ENCODE results near the gene GNB3. TPM values are rescaled to one million over a fixed set of nuclear protein-coding genes. Genes with fewer than 3 reads are reported as not detected.

GNB3 gene
- total RNA-seq, 1 experiment from 2014 or later = 20.7 TPM

DNA sequence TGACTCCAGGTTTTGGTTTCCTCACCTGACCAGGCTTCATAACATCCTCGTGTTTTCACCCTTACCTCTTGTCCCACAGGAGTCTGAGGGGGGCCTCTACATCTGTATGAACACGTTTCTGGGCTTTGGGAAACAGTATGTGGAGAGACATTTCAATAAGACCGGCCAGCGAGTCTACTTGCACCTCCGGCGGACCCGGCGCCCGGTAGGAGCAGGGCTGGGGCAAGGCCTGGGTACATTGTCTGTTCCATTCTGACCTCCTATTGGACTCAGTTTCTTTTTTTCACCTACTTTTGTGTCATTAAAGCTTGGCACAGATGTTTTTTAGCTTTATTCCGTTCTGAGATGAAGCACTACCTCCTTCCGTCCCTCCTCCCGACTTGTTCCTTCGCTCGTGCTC is 14.6 kb downstream of the GNB3 start:
- Histone ChIP-seq H3K4me1 (ENCODE audit: insufficient read depth, low read length, poor library complexity, severe bottlenecking) (peaks cover 12% of the 10 kb centered on the region), H3K27me3 (replicated peaks; ENCODE audit: insufficient read depth, low read depth, low read length, poor library complexity) (no peaks in the 10 kb centered on the region), H3K9me3 (ENCODE audit: low read depth, low read length, poor library complexity, severe bottlenecking) (no peaks in the 10 kb centered on the region), H3K4me3 (ENCODE audit: low read depth, low read length, poor library complexity, severe bottlenecking) (no peak overlapping the region), H3K36me3 (ENCODE audit: insufficient read depth, low read length, poor library complexity, severe bottlenecking) (peaks cover 47% of the 10 kb centered on the region), H3K27ac (ENCODE audit: low read depth, low read length, poor library complexity, severe bottlenecking) (no peak overlapping the region)
- intact Hi-C loops (cut with micrococcal nuclease; ENCODE audit: unreplicated experiment) = no loop called here
- no peak for DNase-seq (ENCODE audit: low spot score)
- ChIA-PET CTCF (no interaction called here), POLR2A (ENCODE audit: low non-redundant PET) (no interaction called here)
- no TSS peak for BruUV-seq (replicated peaks)
- no peak for TF ChIP-seq CTCF (conservative IDR thresholded peaks at IDR 0.05; ENCODE audit: low read depth, low read length)
- no peak for TF ChIP-seq EZH2 (IDR thresholded peaks at IDR 0.05; ENCODE audit: borderline replicate concordance, low read depth, low read length, poor library complexity, severe bottlenecking)

GRCh38 chr12:6858799-6859198 is 18.1 kb downstream of the GNB3 start:
- no peak for TF ChIP-seq EZH2 (IDR thresholded peaks at IDR 0.05; ENCODE audit: borderline replicate concordance, low read depth, low read length, poor library complexity, severe bottlenecking)
- DNase-seq (ENCODE audit: low spot score) = no peak
- no TSS peak for BruUV-seq (replicated peaks)
- CTCF ChIA-PET = no interaction called here
- no peaks in the 10 kb centered on the region for H3K9me3 ChIP-seq (ENCODE audit: low read depth, low read length, poor library complexity, severe bottlenecking)
- H3K4me3 ChIP-seq (ENCODE audit: low read depth, low read length, poor library complexity, severe bottlenecking) = no peak overlapping the region
- H3K4me1 ChIP-seq (ENCODE audit: insufficient read depth, low read length, poor library complexity, severe bottlenecking) = peaks cover 3% of the 10 kb centered on the region
- peaks cover 79% of the 10 kb centered on the region for H3K36me3 ChIP-seq (ENCODE audit: insufficient read depth, low read length, poor library complexity, severe bottlenecking)
- POLR2A ChIA-PET (ENCODE audit: low non-redundant PET) = no interaction called here
- no peaks in the 10 kb centered on the region for H3K27me3 ChIP-seq (replicated peaks; ENCODE audit: insufficient read depth, low read depth, low read length, poor library complexity)
- intact Hi-C loops (cut with micrococcal nuclease; ENCODE audit: unreplicated experiment) = no loop called here
- H3K27ac ChIP-seq (ENCODE audit: low read depth, low read length, poor library complexity, severe bottlenecking) = no peak overlapping the region

DNA sequence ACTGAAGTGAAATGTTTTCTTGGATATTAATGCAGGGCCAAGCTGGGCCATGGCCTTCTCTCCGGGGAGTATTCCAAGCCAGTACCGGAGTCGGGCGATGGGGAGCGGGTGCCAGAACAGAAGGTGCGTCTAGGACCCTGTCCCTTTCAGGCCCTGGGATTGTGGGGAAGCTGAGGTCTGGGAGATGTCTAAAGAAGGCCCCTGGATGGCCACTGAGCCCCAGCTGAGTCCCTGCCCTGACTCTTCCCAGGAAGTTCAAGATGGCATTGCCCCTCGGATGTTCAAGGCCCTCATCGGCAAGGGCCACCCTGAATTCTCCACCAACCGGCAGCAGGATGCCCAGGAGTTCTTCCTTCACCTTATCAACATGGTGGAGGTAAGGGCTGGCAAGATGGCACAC is 19.4 kb downstream of the GNB3 start:
- Histone ChIP-seq H3K9me3 (ENCODE audit: low read depth, low read length, poor library complexity, severe bottlenecking) (no peaks in the 10 kb centered on the region), H3K4me1 (ENCODE audit: insufficient read depth, low read length, poor library complexity, severe bottlenecking) (no peaks in the 10 kb centered on the region), H3K27me3 (replicated peaks; ENCODE audit: insufficient read depth, low read depth, low read length, poor library complexity) (no peaks in the 10 kb centered on the region), H3K27ac (ENCODE audit: low read depth, low read length, poor library complexity, severe bottlenecking) (no peak overlapping the region), H3K4me3 (ENCODE audit: low read depth, low read length, poor library complexity, severe bottlenecking) (no peak overlapping the region), H3K36me3 (ENCODE audit: insufficient read depth, low read length, poor library complexity, severe bottlenecking) (peaks cover 91% of the 10 kb centered on the region)
- ChIA-PET CTCF (no interaction called here), POLR2A (ENCODE audit: low non-redundant PET) (no interaction called here)
- DNase-seq (ENCODE audit: low spot score) = no peak
- no peak for TF ChIP-seq CTCF (conservative IDR thresholded peaks at IDR 0.05; ENCODE audit: low read depth, low read length)
- TF ChIP-seq EZH2 (IDR thresholded peaks at IDR 0.05; ENCODE audit: borderline replicate concordance, low read depth, low read length, poor library complexity, severe bottlenecking) = no peak
- intact Hi-C loops (cut with micrococcal nuclease; ENCODE audit: unreplicated experiment) = no loop called here
- BruUV-seq (replicated peaks) = no TSS peak

DNA sequence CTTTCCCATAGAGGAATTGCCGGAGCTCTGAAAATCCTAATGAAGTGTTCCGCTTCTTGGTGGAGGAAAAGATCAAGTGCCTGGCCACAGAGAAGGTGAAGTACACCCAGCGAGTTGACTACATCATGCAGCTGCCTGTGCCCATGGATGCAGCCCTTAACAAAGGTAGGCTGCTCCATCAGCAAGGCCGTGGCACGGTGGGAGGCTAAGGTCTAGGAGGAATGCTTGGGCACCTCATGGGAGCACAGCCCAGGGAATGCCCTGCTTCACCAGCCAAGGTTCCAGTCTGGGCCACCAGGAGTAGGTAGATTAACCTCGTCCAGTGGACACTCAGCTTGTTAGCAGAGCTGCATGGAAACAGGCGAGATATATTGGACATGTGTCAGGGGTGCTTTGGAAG is 20.2 kb downstream of the GNB3 start:
- ChIA-PET CTCF (interaction anchor here (0.6 to 0.7 kb wide), 2 partner anchors 49 to 203 kb away, joined by 4 to 7 read pairs; no protein-coding TSS in a partner anchor), POLR2A (ENCODE audit: low non-redundant PET) (no interaction called here)
- H3K27me3 ChIP-seq (replicated peaks; ENCODE audit: insufficient read depth, low read depth, low read length, poor library complexity) = no peaks in the 10 kb centered on the region
- H3K27ac ChIP-seq (ENCODE audit: low read depth, low read length, poor library complexity, severe bottlenecking) = no peak overlapping the region
- no peak for DNase-seq (ENCODE audit: low spot score)
- intact Hi-C loops (cut with micrococcal nuclease; ENCODE audit: unreplicated experiment) = no loop called here
- no peak for TF ChIP-seq CTCF (conservative IDR thresholded peaks at IDR 0.05; ENCODE audit: low read depth, low read length)
- TF ChIP-seq EZH2 (IDR thresholded peaks at IDR 0.05; ENCODE audit: borderline replicate concordance, low read depth, low read length, poor library complexity, severe bottlenecking) = no peak
- peaks cover 86% of the 10 kb centered on the region for H3K36me3 ChIP-seq (ENCODE audit: insufficient read depth, low read length, poor library complexity, severe bottlenecking)
- no TSS peak for BruUV-seq (replicated peaks)
- no peak overlapping the region for H3K4me3 ChIP-seq (ENCODE audit: low read depth, low read length, poor library complexity, severe bottlenecking)
- peaks cover under 1% of the 10 kb centered on the region for H3K4me1 ChIP-seq (ENCODE audit: insufficient read depth, low read length, poor library complexity, severe bottlenecking)
- no peaks in the 10 kb centered on the region for H3K9me3 ChIP-seq (ENCODE audit: low read depth, low read length, poor library complexity, severe bottlenecking)

Measured in A673 (cell line).